ENCODE measurements around the gene ZNF778.
"Not testable (repeated sequence)": the region's sequence is repeated elsewhere in the genome, so short reads cannot be mapped to it uniquely, and the experiment has no call there.

ZNF778 gene

GRCh38 chr16:89216315-89217137, 977 bp upstream of the ZNF778 start:
- DNase-seq (ENCODE audit: low read depth, low spot score), result peak; percentile 83

GRCh38 chr16:89217138-89217387, 440 bp upstream of the ZNF778 start:
- DNase-seq (ENCODE audit: low read depth, low spot score), result no peak

- DNase-seq (ENCODE audit: low read depth, low spot score), result no peak
Measured at GRCh38 chr16:89219365-89219764, 1.9 kb downstream of the ZNF778 start.

- DNase-seq (ENCODE audit: low read depth, low spot score), result no peak
Measured at GRCh38 chr16:89221604-89222003, 4.1 kb downstream of the ZNF778 start.

- DNase-seq (ENCODE audit: low read depth, low spot score), result no peak
Measured at GRCh38 chr16:89222931-89223330, 5.4 kb downstream of the ZNF778 start.

GRCh38 chr16:89224665-89225064, 7.2 kb downstream of the ZNF778 start:
- no peak for DNase-seq (ENCODE audit: low read depth, low spot score)

- DNase-seq (ENCODE audit: low read depth, low spot score), result no peak
Measured at GRCh38 chr16:89230255-89230654, 12.8 kb downstream of the ZNF778 start.

GRCh38 chr16:89232107-89232506, 14.6 kb downstream of the ZNF778 start:
- no peak for DNase-seq (ENCODE audit: low read depth, low spot score)

GRCh38 chr16:89233678-89234490, 16.4 kb downstream of the ZNF778 start:
- no peak for DNase-seq (ENCODE audit: low read depth, low spot score)

GRCh38 chr16:89237733-89238132, 20.2 kb downstream of the ZNF778 start:
- DNase-seq (ENCODE audit: low read depth, low spot score), result no peak

GRCh38 chr16:89241187-89242007, 23.9 kb downstream of the ZNF778 start:
- peak; percentile 86 for DNase-seq (ENCODE audit: low read depth, low spot score)

GRCh38 chr16:89242795-89243200, 25.3 kb downstream of the ZNF778 start:
- DNase-seq (ENCODE audit: low read depth, low spot score), result no peak

GRCh38 chr16:89243664-89244063, 26.2 kb downstream of the ZNF778 start:
- DNase-seq (ENCODE audit: low read depth, low spot score), result no peak

GRCh38 chr16:89244264-89244663, 26.8 kb downstream of the ZNF778 start:
- not testable (repeated sequence) for DNase-seq (ENCODE audit: low read depth, low spot score)

- DNase-seq (ENCODE audit: low read depth, low spot score), result no peak
Measured at GRCh38 chr16:89244754-89245153, 27.3 kb downstream of the ZNF778 start.

GRCh38 chr16:89246383-89246902, 28.9 kb downstream of the ZNF778 start:
- DNase-seq (ENCODE audit: low read depth, low spot score), result no peak

GRCh38 chr16:89246903-89247733, 29.6 kb downstream of the ZNF778 start:
- DNase-seq (ENCODE audit: low read depth, low spot score), result peak; percentile 92

GRCh38 chr16:89247734-89248075, 30.2 kb downstream of the ZNF778 start:
- not testable (repeated sequence) for DNase-seq (ENCODE audit: low read depth, low spot score)

GRCh38 chr16:89248196-89248982, 30.9 kb downstream of the ZNF778 start:
- no peak for DNase-seq (ENCODE audit: low read depth, low spot score)

GRCh38 chr16:89253548-89254287, 36.2 kb downstream of the ZNF778 start:
- DNase-seq (ENCODE audit: low read depth, low spot score), result no peak

Data from astrocyte of the hippocampus (primary cell).